HT-29 (cell line): ENCODE results near the gene HNF1A. TPM values are rescaled to one million over a fixed set of nuclear protein-coding genes. Genes with fewer than 3 reads are reported as not detected.
A peak's percentile ranks its signal among the peaks of the same experiment; 100 is the strongest.

Source experiments
- DNase-seq: peaks from one replicate; pipeline ENCODE4 v3.0.0-alpha.2; 2015; ENCODE audit warnings: low spot score
- total RNA-seq: library from RNA; depleted of rRNA; stranded (reverse); fragments of >200 nt; shearing (Covaris generic); gene quantifications from 2 replicates; pipeline ENCODE4 v1.2.3, GENCODE V29; 2014

The HNF1A gene
- total RNA-seq, 1 experiment from 2014 or later: 41.7 TPM

DNA sequence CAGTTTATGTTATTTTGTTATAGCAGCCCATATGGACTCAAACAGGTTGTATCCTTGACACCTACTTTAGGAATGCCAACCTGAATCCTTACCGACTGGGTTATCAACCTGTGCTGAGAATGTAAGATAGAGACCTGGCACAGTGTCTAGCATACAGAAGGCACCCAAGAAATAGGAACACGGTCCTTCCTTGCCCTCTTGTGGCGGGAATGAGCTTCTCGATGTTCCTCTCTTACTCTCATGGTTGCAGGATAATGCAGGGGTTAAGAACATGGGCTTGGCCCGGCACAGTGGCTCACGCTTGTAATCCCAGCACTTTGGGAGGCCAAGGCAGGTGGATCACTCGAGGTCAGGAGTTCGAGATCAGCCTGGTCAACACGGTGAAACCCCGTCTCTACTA is 31.4 kb downstream of the HNF1A start:
- peak; percentile 85 for DNase-seq

DNA sequence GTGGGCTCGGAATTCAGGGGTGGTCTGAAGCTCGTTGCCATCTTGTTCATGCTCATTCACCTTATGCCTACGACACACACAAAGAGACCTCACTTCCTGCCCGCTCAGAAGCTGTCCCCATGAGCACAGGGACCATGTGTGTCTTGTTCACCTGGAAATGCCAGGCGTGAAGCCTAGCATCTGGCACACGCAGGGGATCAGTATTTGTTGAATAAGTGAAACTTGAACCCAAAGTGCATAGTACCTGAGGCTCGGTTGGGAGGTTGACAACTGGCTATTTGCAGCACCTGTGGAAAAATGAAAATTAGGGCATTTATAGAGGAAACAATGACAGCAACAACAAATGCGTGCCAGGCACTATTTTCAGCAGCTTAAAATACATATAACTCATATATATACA is 32.5 kb downstream of the HNF1A start:
- no peak for DNase-seq

GRCh38 chr12:121011820-121012219 is 33.5 kb downstream of the HNF1A start:
- no peak for DNase-seq

DNA sequence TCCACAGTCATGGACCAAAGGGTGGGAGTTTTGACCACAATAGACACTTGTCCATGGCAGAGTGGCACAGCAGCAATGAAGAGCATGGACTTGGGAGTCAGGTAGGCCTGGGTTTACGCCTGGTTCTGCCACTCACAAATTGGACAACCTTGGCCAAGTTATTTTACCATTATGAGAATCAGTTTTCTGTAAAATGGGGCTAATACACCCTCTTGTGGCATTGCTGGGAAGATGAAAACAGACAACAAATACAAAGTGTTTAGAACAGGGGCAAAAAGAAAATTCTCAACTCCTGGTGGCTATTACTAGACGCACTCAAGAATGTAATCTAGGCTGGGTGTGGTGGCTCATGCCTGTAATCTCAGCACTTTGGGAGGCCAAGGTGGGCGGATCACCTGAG is 35.4 kb downstream of the HNF1A start:
- peak; percentile 19 for DNase-seq

GRCh38 chr12:121015825-121016766 is 37.8 kb downstream of the HNF1A start, which contains the start of gene C12orf43:
TSS of gene C12orf43 (minus strand) at chr12:121016487. CDS start at chr12:121016474, 13 bp downstream.
- DNase-seq: peak; percentile 95

GRCh38 chr12:121017966-121018491 is 39.7 kb downstream of the HNF1A start:
- DNase-seq: no peak

GRCh38 chr12:121018860-121019617 is 40.7 kb downstream of the HNF1A start:
- no peak for DNase-seq

GRCh38 chr12:121021754-121022153 is 43.4 kb downstream of the HNF1A start:
- no peak for DNase-seq

GRCh38 chr12:121022713-121023112 is 44.4 kb downstream of the HNF1A start:
- no peak for DNase-seq

DNA sequence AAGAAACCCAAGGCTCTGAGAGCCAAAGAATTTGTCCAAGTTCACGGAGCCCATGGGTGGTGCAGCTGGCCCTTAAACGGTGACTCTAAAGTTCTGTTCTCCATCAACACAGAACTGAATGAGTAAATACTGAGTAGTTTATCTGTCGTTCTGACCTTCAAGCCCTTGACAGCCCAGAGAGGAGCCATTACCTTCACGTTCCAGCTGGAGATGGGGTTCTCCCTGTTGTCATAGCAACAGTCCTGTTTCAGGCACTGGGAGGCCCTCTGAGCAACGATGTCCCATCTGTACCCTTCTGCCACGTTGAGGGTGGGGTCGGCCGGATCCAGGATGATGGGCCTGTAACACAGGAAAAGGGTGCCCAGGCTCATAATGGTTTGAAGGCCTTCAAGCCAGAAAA is 45.5 kb downstream of the HNF1A start:
- no peak for DNase-seq

DNA sequence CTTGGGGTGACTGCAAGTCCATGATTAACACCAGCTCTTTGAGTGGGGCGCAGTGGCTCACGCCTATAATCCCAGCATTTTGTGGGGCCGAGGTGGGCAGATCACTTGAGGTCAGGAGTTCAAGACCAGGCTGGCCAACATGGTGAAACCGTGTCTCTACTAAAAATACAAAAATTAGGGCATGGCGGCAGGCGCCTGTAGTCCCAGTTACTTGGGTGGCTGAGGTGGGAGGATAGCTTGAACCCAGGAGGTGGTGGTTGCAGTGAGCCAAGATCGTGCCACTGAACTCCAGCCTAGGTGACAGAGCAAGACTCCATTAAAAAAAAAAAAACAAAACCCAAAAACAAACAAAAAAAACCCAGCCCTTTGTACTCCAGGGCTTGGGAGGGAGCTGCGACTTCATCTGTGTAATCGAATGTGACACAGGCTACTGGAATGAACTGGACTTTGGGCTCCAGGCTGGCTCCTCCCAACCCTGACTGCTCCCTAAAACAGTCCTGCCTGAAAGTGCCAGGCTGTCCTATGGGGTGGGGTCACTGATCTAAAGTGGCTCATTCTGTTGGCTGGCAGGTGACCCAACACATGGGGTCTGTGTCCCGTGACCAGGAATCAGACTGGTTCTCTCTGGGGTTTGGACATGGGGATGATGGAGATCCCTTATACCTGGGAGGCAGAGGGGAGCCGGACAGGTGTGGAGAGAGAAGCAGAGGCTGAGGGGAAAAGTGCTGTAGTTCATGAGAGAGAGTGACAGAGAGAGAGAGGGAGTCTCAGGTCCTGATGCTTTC is 47.3 kb downstream of the HNF1A start:
- peak; percentile 88 for DNase-seq

- DNase-seq: no peak
Measured at GRCh38 chr12:121026274-121027045, 48.1 kb downstream of the HNF1A start.

- no peak for DNase-seq
Measured at GRCh38 chr12:121030576-121031212, 52.4 kb downstream of the HNF1A start.

DNA sequence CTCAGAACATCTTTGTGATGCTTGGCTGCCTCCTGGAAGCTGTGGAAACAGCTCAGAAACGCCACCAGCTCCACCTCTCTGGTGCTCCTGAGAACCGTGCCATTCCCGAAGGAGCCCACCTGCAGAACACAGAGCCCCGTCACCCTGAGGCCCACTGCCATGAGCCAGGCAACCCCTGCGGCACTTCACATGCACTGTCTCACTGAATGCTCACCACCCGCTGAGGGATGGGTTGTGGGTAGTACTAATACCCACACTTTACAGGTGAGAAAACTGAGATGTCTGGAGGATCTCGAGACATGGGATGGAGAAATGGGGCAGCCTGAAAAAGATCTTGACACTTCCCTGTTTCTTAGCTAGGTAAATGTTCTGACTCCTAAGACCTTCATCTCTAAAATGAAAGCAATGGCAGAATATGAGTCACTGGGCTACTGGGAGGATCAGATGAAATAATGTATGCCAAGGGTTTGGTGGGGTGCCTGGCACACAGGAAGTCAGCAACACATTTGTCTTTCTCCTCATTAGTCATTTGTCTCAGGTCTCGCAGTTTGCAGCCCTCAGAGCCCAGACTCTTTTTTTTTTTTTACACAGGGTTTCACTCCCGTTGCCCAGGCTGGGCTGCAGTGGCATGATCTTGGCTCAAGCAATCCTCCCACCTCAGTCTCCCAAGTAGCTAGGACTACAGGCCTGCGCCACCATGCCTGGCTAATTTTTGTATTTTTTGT is 55.4 kb downstream of the HNF1A start:
- peak; percentile 72 for DNase-seq

DNA sequence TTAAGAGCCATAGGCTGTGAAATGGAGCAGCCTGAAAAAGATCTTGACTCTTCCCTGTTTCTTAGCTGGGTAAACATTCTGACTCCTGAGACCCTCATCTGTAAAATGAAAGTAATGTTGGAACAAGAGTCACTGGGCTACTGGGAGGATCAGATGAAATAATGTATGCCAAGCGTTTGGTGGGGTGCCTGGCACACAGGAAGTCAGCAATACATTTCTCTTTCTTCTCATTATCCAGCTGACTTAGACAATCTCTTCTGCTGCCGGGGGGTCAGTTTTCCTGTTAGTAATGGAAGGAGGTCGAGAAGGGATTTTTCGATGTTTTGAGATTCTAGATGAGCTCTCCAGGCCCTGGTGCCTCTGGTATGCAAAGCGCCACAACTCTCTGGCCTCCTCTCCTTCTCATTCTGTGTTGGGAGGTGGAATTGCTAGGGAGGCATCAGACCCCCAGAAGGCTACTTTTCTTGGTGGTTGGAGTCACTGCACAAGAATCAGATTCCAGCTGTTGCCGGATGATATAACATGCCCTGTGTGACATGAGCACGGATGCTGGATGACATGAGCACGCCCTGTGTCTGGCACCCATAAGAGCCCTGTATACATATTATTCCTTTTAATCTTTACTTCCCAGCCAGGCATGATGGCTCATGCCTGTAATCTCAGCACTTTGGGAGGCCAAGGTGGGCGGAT is 56.4 kb downstream of the HNF1A start:
- DNase-seq: no peak

GRCh38 chr12:121036810-121037326 is 58.5 kb downstream of the HNF1A start:
- no peak for DNase-seq

- peak; percentile 47 for DNase-seq
Measured at GRCh38 chr12:121038861-121039668, 60.7 kb downstream of the HNF1A start, which contains the start of gene OASL. TSS of gene OASL (minus strand) at chr12:121039246. CDS start at chr12:121038971, 275 bp downstream.

GRCh38 chr12:121043067-121043466 is 64.7 kb downstream of the HNF1A start:
- DNase-seq: no peak
